ENCODE data around the gene HDAC9.

The HDAC9 gene

DNA sequence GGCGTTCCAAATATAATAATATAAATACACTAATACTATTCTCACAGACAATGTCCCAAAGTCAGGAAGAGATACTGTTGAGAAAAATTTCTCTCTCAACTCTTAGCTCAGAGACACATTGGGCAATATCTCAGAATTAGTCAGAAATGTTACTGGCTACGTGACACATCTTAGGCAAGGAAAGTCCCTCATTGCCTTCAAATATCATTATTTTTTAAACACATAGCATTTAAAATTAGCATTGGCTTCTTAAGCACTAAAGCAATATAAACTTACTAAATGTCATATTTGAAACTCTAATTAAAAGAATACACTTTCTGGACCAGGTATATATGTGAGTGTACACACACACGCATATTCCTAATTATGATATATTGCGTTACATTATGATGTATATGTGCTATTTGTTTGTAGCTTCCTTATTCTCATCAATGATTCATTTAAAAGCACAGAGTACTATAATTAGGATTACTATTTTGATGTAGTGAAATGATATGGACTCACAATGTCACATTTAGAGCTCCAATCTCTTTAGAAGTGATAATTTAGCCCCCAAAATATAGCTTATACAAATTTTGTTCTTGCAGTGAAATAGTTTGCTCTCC is 366.1 kb downstream of the HDAC9 start:
- DNase-seq = no peak

DNA sequence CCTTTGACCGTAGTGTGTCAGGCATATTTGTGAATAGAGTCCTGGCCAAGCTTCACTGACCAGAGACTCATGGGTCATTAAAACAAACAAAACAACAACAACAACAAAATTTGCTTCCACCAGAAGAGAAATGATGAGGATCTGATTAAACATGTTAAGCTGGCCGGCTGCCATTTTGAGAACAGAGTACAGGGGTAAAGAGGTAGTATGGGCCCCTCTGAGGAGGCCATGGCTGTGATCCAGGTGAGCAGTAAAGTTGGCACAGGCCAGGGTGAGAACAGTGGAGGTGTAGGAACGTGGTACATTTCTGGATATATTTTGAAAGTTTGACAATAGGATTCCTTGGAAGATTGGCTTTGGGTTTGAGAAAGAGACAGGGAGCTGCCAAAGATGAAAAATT is 369.4 kb downstream of the HDAC9 start:
- DNase-seq = no peak

DNA sequence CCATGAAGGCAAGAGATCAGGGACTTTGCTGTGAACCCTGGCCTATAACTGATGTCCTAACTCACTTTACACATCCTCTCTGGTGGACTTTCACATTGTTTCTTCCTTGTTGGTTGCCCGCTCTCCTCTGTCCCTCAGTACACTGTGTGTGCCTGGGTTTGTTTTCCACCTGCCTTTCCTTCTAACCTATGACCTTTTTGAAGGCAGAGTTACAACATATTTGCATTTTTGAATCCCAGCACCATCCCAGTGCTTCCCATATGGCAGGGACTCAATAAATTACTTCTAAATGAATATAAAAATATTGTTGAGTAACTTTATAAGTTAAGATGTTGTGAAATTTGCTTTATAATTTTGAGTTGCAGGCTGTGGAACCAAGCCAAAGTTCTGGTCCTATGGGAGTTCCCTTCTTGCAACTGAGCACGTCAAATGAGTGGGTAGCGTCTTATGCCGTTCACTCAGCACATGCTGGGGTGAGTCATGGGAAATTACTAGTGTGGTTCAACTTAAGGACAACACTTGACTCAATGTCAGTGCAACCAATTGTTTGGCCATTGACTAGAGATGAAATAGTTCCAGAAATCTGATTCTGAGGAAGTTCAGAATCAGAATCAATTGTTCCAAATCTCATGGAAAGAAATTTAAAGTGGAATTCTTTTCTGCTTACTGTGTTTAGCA is 370.9 kb downstream of the HDAC9 start:
- DNase-seq = no peak

DNA sequence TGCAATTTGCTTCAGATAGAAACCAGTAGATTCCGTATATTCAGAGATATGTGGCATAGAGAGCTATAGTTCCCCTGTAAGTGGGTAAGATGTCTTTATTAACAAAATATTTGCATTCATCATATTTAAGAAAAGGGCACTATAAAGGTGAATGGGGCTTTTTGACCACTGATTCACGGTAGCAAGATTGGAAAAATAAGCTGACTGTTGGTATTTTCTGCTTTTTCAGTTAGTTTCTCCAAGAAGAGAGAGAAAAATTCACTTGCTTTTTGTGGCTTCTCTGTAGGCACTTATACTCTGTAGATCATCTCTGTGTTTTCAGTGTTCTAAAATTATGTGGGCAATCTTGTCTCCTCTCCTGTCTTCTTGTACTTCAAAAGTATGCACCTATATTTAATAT is 376.8 kb downstream of the HDAC9 start:
- no peak for DNase-seq

DNA sequence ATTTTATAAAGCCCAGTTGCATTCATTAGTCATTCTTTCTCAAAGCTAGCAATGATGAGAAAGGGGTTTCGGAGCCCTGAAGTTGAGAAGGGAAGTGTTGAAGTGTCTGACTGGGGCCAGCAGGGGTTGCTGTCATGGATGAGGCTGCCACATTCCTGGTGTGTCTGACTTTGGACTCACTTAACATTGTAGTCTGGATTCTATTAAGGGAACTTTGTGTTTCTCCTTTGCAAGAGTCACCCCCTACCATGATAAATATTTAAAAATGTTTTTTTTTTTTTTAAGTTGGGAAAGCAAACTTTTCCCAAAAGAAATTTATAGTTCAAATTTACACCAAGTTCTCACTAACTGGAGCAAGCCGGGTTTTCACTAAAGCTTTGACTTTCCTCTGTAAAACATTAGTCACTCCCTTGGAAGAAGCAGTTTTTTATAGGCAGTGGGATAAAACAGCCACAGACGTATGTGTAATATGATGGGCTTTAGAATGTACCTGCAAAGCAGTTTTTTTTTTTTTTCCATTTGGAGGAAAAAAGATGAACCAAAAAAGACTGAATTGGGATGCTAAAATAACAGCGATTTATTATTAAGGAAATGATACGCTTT is 378.3 kb downstream of the HDAC9 start:
- DNase-seq = peak; percentile 73

DNA sequence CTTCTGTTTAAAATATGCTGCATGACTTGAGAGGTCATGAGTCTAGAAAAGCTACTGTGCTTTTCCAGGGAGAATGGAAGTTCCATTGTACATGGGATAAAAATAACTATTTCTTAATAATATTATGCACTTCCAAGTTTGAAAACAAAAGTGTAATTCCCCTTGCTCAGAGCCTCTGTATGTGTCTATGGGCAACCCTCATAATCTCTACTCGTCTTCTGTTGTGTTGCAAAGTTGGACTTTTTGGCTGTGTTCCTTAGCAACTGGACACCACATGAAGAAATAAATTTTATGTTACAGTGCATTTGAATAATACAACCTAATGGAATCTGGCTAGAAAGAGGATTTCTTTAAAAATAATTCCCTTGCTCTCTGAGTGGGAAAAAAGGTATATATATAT is 379.3 kb downstream of the HDAC9 start:
- DNase-seq = no peak

DNA sequence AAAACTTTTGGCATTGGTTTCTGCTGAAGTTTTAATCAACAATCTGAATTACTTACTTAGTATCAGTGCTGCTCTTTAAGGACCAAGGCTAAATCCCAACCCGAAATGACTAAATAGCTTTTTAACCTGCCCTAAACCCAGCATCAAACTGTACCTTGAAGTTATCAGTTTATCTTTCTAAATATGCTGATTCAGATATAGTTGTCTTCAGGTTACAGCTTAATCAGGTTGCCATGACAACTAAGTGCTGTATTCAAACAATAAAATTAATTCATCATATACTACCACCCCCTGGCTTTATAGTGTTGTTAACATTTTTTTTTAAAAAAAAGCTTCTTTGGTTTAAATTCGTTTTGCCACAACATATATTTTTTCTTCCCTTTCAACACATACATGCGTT is 382.3 kb downstream of the HDAC9 start:
- DNase-seq = no peak

DNA sequence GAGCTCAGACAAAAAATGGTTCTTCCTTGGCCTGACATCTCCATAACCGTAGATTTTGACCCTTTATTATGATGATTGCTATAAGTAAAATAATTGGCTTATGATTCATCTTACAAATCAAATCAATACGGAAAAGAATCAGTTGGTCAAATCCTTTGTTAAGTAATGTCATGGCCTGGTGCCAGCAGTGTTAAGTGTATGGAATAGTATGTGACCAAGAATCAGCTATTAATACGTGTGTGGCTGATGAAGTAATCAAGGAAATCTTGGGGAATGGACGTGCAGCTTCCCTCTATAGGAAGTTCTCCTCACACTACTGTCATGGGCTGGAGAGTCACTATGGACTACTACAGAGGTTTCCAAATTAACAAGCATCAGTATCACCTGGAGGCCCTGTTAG is 391.3 kb downstream of the HDAC9 start:
- DNase-seq = no peak

DNA sequence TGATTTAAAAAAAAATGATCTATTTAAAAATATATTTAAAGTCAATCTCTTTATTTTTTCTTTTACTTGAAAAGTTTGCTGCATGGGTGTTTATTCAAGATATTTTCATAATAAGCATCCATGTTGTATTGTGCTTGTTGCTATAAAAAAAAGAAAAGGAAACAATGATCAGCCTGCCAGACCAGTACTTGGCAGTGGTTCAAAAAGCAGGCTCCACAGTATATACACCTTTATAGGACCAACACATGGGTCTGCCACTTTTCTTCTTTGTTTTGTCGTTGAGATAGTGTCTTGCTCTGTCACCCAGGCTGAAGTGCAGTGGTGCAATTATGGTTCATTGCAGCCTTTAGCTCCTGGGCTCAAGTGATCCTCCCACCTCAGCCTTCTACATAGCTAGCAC is 393.9 kb downstream of the HDAC9 start:
- no peak for DNase-seq

DNA sequence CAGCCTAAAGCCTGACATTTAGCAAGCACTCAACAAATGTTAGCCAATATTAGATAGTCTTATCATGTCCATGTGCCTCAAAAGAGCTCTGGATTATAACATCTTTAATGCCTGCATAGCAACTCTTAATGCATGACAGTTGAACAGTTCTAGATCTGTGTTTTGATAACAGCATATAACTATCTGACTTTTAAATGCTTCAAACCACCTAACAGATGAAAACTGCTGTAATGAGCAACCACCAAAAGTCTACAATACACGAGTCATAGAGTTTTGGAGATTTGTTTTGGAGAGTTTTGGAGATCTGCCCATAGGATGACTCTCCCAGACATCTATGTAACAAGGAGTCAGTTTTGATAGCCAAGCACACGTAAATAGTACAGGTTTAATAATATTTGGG is 394.6 kb downstream of the HDAC9 start:
- DNase-seq = no peak

DNA sequence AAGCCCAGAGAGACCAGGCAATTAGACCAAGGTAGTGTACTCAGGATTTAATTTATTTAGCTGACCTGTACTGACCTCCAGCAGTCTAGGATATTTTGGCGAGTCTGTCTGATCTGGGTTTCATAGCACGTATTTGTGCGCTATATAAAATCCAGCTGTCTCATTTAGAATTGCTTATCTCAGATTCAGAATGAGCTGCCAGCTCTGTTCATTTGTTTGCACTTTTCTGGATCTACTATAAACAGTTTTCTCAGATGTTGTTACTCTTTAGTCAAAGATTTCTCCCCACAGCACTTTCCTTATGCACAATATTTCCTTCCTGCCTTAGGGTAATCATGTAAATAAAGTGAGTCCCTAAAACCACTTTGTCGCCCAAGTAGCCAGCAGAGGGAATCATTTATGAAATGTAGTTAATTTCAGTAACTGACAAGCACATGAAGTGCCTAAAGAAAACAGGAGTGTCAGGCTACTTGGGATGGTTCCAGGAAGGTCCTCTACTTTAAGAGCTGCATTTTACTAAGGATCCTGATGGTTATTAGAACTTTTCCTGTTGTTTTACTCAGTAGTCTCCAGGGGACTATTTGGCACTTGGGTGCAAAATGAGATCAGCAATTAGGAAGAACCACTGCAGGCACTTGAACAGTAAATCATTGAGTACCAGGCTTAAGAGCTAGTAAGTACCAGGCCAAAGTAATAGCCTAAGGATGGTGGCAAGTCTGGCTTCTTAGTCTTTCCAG is 395.5 kb downstream of the HDAC9 start:
- DNase-seq = no peak

DNA sequence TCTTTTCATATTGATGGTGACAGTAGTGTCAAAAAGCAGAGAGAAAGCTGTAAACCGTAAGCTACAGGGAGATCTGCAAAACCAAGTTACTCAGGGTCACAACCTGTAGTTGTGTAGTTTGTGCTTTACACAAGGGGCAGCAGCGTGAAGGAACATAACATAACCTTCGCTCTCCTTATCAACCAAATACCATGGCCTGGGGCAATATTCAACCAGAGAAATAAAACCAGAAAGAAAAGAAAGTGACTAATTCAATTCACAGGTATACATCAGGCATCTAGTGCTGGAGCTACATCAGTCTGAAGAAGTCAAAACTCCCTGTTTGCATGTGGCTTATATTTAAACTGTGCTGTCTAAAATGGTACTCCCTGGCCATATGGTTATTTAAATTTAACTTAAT is 397.6 kb downstream of the HDAC9 start:
- DNase-seq = no peak

DNA sequence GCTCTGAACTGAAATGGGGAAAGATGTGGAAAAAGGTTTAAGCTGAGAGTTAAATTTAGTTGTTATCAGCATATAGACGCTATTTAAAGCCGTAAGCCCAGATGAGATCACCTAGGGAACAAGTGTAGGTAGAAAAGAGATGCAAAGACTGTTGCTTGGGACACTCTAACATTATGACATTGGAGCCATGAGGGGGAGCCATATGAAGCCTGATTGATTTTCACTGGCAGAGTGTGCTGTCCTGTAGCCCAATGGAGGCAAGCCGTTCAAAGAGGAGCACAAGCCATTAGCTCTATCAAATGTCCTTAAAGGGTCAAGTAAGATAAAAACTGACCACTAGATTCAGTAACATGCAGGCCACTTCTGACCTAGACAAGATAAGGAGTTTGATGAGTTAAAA is 398.6 kb downstream of the HDAC9 start:
- DNase-seq = no peak

DNA sequence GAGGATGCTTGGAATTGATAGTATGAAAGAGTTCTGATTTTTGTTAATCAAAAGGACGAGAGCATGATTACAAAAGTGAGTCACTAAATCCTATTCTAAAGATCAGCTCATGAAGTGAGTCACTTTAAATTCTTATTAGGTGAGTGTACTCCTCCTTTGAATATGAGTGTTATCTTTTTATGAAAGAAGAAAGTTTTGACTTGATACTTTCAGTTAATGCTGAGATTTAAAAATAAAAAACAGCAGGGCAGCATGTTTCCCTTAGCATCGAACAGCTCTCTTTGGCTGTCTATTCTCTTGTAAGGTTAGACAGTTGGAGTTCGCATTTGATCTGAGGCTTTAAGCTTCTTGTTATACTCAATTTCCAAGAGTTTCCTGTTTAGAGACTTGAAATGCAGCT is 399.9 kb downstream of the HDAC9 start:
- no peak for DNase-seq

DNA sequence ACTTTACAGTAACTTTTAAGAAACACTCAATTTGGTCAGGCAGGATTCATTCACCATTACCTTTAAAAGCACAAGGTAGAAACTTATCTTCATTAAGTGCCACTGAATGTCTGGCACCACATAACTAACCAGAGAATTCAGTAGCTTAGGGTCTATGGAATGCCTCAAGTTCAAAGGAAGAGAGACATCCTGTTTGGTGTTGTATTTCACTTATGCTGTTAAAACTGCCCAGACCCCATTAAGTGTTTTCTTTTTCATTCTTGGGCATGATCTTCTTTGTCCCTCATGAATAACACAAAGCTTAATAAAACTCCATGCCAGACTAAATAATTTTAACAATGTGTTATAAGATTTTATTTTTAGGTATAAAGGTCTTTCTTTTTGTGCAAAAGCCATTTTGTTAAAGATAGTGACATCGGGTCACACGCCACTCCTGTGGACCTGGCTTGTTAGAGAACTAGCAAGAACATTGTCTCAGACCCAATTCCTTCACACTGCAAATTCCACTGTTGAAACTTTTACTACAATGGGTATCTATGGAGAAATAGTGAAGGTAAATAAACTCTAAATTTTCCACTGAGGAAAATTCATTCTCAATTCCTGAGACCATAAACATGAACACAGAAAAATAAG is 400.9 kb downstream of the HDAC9 start:
- no peak for DNase-seq

DNA sequence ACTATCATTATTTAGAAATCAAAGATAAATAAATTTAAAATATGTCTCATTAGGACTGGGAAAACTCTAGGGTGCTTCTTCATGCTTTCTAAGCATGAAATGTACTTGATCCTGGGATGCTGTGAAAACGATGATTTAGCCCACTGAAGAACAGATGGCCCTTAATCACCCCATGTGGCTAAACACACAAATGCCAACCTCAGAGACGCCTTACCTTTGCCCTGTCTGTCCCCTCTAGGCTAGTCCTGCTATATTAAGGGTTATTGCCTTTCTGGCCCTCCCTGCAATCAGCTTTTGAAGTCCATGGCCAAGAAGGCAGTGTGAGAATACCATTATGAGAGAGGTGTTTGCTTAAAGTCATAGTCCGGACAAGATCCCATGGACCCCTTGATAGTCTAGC is 404.7 kb downstream of the HDAC9 start:
- no peak for DNase-seq

DNA sequence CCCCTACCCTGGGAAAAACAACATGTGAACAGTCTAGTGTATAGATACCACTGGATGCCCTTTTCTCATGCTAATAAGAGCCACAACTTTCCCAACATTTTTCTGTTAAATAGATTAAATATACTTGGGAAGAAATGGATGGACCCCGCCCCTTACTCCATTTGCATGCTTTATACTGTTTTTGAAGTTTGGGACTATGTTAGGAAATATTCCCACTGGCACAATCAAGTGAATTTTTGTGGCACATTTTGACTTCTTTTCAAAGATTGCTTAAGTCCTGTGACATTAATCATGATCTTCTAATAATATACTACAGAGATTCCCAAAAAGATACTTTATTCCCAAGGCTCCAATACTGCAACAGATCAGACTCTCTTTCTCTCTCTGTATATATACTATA is 405.3 kb downstream of the HDAC9 start:
- no peak for DNase-seq

DNA sequence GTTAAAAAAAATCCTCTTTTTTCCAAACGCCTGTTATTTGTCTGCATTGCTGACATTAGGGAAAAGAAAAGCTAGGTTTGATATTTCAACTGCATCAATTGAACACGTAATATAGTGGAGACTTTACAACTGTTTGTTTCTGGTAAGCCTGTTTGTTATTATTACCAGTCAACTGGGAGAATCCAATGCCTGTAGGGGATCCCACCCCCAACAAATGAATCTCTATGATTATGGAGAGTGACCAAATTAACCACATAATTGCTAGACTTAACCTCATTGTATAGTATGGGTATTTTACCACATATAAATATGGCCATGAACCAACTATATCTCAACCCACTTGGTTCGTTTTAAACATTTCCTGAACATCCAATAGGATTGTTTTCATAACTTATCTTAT is 405.8 kb downstream of the HDAC9 start:
- DNase-seq = no peak

DNA sequence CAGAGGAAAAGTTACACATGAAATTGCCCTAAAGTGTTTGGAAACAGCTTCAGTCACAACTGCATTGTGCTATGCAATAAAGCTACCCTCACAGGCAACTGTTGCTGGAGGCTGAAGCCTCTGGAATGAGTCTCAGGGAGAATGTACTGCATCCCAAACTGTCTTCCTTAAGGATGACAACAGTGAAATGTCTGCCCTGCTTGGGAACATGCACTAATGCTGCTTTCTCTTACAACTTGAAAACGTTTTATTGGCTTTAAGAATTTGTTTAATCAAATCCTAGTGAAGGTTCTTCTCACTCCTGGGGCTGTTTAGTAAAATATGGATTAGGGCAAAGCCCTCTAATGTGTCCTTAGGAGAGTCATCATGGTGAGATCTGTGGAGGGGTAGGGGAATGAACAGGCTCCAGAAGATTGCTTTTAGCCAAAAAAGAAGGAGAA is 406.5 kb downstream of the HDAC9 start:
- DNase-seq = peak; percentile 63

DNA sequence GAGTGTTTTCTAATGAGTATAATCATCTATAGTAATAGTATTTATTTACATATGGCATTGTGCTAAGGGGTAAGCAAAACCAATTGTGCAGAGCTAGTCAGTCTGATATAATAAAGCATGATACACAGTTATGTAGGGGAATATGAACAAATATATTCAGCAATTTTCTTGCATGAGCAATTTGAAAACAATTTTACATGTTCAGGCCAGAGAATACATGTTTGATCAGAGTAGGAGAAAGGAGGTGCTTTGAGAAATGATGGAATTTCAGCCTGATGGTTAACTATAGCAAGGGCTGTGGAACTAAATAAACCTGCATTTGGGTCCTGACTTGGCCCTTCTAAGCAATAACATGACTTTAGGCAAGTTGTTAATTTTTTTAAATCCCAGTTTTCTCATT is 407.3 kb downstream of the HDAC9 start:
- no peak for DNase-seq

DNA sequence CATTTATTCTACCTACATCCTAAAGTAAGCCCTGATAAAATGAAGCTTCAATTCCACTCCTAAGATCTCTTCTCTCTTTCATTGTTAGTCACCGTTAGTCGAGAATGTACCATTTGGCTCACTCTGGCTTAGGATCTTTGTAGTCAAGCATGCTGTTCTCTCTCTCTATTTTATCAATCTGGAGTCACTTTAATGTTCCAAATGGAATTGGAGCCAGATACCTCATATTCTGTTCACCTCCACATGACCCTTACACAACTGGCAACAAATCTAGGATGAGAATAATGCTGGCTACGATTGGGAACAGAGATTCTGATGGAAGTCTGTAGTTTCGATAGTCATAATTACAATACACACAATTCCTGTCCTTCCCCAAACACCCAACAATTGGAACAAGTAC is 408.1 kb downstream of the HDAC9 start:
- DNase-seq = no peak

DNA sequence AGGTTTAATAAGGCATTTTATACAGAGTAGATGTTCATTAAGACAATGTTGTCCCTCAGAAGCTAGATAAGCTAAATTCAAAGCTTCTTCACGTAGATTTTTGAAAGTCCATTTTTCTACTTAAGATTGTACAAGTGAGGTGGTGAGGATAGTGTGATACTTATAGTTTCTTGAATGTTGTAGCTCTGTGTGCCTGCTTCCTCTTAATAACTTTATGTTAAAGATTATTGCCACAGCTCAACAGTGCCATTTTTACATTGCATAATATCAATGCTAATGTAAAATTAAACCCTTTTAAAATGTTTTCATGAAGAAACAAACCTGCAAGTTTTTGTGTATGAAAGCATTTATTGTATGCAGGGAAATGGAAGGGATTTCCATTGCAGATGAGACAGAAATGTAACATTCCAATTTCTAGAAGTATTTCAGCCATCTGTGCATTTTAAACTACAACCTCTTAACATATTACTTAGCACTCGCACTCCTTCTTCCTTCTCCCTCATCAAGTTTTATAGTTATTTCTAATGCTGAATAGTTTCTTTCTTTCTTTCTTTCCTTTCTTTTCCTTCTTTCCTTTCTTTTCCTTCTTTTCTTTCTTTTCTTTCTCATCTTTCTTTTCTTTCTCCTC is 409.9 kb downstream of the HDAC9 start:
- DNase-seq = no peak

DNA sequence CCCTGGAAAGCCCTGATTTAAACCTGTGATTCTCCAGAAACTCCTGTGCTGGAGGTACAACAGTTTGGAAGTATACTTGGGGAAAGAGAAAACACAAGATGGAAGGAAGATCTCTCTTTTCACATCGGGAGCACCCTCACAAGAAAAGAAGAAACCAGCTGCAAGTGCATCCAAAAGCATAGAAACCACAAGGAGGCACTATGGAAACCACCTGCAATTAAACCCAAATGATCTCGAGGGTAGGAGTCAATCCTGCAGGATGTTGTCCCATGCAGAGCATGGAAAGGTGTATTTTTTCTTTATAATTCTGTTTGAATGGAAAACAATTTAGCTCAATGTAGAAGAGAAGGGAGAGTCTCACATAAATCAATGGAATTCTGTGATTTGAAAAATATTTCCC is 411.4 kb downstream of the HDAC9 start:
- DNase-seq = no peak
